T-helper 1 cell treated with Interleukin-12 subunit alpha and Interleukin-12 subunit beta and Interleukin-4 antibody, amounts not matched to agents 30 μg/mL and 1 μg/mL, for 36 hours (primary cell): Measurements from ENCODE around the gene SOCS3.
"Not testable (repeated sequence)": the region's sequence is repeated elsewhere in the genome, so short reads cannot be mapped to it uniquely, and the experiment has no call there.

Experiments
- H3K27ac Mint-ChIP-seq: one replicate; pipeline ENCODE4 v1.8.0; 2021; ENCODE audit warnings: mild to moderate bottlenecking, mixed read lengths
- H3K27me3 Mint-ChIP-seq: one replicate; pipeline ENCODE4 v1.8.0; 2021; ENCODE audit warnings: low read depth, mixed read lengths
- H3K36me3 Mint-ChIP-seq: one replicate; pipeline ENCODE4 v1.8.0; 2021; ENCODE audit warnings: low read depth, mixed read lengths
- H3K4me1 Mint-ChIP-seq: one replicate; pipeline ENCODE4 v1.8.0; 2021; ENCODE audit warnings: low read depth, mixed read lengths
- H3K4me3 Mint-ChIP-seq: one replicate; pipeline ENCODE4 v1.8.0; 2021; ENCODE audit warnings: mild to moderate bottlenecking, moderate library complexity, mixed read lengths
- H3K9me3 Mint-ChIP-seq: one replicate; pipeline ENCODE4 v1.8.0; 2021; ENCODE audit warnings: mixed read lengths

The SOCS3 gene

DNA sequence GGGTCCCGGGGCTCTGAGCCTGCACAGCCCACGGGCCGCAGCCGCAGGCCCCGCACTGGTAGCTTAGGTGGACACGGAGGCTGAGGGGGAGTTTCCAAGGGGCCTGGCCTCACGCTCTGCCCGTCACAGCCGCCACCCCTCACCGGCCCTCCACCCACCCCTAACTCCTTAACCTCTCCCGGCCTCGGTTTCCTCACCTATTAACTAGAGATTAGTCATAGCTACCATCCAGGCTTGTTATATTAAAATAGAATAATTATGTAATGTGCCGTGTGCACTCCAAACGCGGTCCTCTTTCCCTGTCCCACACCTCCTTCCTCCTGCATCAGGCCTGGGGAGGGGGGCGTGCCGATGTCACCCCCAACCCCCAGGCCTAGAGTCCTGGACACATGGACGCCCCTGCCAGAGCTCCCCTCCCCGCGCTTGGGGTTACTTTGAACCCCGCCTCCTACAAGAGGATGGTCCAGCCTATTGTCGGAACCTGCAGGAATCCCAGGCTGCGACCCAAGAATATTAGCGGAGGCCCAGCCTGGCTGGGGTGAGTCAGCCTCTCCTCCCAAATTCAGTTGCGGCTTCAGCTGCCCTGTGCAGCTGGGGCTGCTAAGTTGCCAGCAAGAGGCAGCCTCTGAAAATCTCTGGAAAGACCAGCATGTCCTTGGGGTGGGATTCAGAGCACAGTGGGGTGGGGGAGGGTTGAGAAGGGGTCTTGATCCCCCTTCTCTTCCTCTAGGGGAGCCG, 17.3 kb downstream of the SOCS3 start:
- Mint-ChIP-seq H3K27ac (peak overlapping the region; percentile 89), H3K4me1 (peaks cover 50% of the 10 kb centered on the region), H3K4me3 (peak overlapping the region; percentile 62), H3K27me3 (peaks cover 13% of the 10 kb centered on the region), H3K9me3 (no peaks in the 10 kb centered on the region), H3K36me3 (no peaks in the 10 kb centered on the region)

- H3K4me1 Mint-ChIP-seq = peaks cover 46% of the 10 kb centered on the region
- H3K27me3 Mint-ChIP-seq = peaks cover 16% of the 10 kb centered on the region
- no peaks in the 10 kb centered on the region for H3K9me3 Mint-ChIP-seq
- no peak overlapping the region for H3K27ac Mint-ChIP-seq
- no peaks in the 10 kb centered on the region for H3K36me3 Mint-ChIP-seq
- H3K4me3 Mint-ChIP-seq = peak overlapping the region; percentile 34
Observed at GRCh38 chr17:78341559-78342448, 18.1 kb downstream of the SOCS3 start.

GRCh38 chr17:78340183-78340955, 19.5 kb downstream of the SOCS3 start:
- no peaks in the 10 kb centered on the region for H3K36me3 Mint-ChIP-seq
- H3K9me3 Mint-ChIP-seq = no peaks in the 10 kb centered on the region
- peaks cover 43% of the 10 kb centered on the region for H3K4me1 Mint-ChIP-seq
- peak overlapping the region; percentile 74 for H3K4me3 Mint-ChIP-seq
- H3K27ac Mint-ChIP-seq = peak overlapping the region; percentile 72
- H3K27me3 Mint-ChIP-seq = peaks cover 16% of the 10 kb centered on the region

GRCh38 chr17:78338486-78339259, 21.2 kb downstream of the SOCS3 start:
- Mint-ChIP-seq H3K4me3 (no peak overlapping the region), H3K4me1 (peaks cover 31% of the 10 kb centered on the region), H3K27me3 (peaks cover 16% of the 10 kb centered on the region), H3K9me3 (no peaks in the 10 kb centered on the region), H3K27ac (no peak overlapping the region), H3K36me3 (no peaks in the 10 kb centered on the region)

DNA sequence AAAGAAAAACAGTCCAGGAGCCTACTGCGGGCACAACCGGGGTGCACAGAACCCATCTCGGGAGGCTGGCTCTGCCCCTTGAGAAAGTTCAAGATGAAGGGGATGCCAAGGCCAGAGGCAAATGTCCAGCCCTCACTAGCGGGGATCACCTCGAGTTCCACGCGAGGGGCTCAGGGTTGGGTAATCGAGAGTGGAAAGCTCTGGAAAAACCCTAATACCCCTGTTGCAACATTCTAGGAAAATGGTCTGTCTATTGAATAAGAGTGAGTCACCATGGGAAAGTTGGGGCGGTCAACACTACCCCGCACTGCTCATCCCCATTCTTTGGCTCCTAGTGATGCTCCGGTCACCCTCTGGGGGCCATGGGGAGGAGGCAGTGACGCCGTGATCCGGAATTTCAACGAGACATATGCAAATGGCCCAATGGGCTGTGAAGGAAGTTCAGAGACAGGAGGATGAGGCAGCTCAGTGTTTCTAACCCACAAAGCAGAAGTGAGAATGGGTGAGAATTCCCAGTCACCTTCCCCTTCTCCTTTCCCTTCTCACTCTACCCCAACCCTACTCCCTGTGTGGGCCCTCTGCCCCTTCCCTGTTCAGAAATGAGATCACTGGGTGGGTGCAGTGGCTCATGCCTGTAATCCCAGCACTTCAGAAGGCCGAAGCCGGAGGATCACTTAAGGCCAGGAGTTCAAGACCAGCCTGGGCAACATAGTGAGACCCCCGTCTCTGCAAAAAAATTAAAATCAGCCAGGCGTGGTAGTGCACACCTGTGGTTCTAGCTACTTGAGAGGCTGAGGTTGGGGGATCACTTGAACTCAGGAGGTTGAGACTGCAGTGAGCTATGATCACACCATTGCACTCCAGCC, 22.4 kb downstream of the SOCS3 start:
- Mint-ChIP-seq H3K36me3 (no peaks in the 10 kb centered on the region), H3K9me3 (no peaks in the 10 kb centered on the region), H3K4me3 (no peak overlapping the region), H3K4me1 (peaks cover 28% of the 10 kb centered on the region), H3K27me3 (peaks cover 16% of the 10 kb centered on the region), H3K27ac (no peak overlapping the region)

- H3K27ac Mint-ChIP-seq = no peak overlapping the region
- H3K4me1 Mint-ChIP-seq = peaks cover 23% of the 10 kb centered on the region
- no peaks in the 10 kb centered on the region for H3K9me3 Mint-ChIP-seq
Observed at GRCh38 chr17:78335209-78335608, 24.7 kb downstream of the SOCS3 start.

DNA sequence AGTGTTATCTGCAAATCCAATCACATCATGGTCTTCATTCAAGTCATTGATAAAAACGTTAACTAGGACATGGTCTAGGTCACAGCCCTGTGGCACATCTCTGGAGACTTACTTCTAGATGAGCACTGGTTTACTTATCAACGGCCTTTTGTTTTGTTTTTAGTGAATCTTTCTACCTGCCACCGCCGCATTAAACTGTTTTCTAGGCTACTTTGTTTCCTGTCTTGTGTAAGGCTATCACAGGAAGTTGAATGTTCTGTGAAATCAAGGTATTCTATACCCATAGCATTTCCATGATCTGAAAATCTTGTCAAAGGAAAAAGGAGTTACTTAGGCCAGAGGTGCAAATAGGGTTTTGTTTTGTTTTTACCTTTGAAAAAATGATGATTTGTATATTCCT, 26.9 kb downstream of the SOCS3 start:
- H3K27ac Mint-ChIP-seq = peak overlapping the region; percentile 79

More at GRCh38 chr17:78335209-78335608, 24.7 kb downstream of the SOCS3 start:
- Mint-ChIP-seq H3K36me3 (no peaks in the 10 kb centered on the region), H3K27me3 (peaks cover 8% of the 10 kb centered on the region), H3K4me3 (no peak overlapping the region)

DNA sequence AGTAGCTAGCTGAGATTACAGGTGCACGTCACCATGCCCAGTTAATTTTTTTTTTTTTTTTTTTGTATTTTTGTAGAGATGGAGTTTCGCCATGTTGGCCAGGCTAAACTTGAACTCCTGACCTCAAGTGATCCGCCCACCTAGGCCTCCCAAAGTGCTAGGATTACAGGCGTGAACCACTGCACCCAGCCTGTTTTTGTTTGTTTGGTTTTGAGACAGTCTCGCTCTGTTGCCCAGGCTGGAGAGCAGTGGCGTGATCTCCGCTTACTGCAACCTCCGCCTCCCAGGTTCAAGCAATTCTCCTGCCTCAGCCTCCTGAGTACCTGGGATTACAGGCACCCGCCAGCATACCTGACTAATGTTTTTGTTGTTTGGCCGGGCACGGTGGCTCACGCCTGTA, 28.5 kb downstream of the SOCS3 start:
- H3K4me3 Mint-ChIP-seq, H3K27me3 Mint-ChIP-seq: not testable (repeated sequence)

More for the DNA sequence above, 26.9 kb downstream of the SOCS3 start:
- Mint-ChIP-seq H3K9me3 (no peaks in the 10 kb centered on the region), H3K36me3 (no peaks in the 10 kb centered on the region), H3K27me3 (peaks cover 4% of the 10 kb centered on the region), H3K4me3 (peak overlapping the region; percentile 32), H3K4me1 (peaks cover 19% of the 10 kb centered on the region)

DNA sequence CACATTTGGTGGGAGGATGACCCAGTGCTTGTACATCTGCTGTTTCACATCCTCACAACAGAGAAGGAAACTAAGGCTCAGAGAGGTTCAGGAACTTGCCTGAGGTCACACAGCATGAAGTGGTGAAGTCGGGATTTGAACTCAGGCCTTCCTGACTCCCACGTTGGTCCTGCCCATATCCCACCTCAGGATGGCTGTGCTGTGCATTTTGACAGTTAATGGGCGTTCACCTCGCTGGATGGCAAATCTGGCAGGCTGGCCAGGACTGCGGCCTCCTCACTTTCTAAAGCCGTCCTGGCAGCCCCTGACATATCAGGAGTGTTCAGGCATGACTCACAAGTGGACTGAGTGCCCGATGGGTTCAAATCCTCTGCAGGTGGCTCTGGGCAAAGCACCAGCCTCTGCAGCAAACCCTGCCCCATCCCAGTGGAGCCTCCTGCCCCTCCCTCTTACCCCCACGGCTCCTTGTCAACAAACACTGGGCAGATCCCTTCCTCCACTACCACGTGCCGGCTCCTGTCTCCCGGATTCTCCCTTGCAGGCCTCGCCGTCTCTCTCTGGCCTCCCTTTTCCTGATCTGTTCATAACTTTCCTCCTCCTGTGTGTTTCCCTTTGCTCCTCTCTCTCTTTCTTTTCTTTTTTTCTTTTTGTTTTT, 29.2 kb downstream of the SOCS3 start:
- peak overlapping the region; percentile 58 for H3K27ac Mint-ChIP-seq
- no peak overlapping the region for H3K4me3 Mint-ChIP-seq
- H3K27me3 Mint-ChIP-seq = no peaks in the 10 kb centered on the region
- H3K4me1 Mint-ChIP-seq = peaks cover 18% of the 10 kb centered on the region
- no peaks in the 10 kb centered on the region for H3K36me3 Mint-ChIP-seq
- H3K9me3 Mint-ChIP-seq = no peaks in the 10 kb centered on the region

More for the DNA sequence above, 28.5 kb downstream of the SOCS3 start:
- not testable (repeated sequence) for H3K27ac Mint-ChIP-seq, H3K9me3 Mint-ChIP-seq, H3K36me3 Mint-ChIP-seq
- H3K4me1 Mint-ChIP-seq = peaks cover 18% of the 10 kb centered on the region

DNA sequence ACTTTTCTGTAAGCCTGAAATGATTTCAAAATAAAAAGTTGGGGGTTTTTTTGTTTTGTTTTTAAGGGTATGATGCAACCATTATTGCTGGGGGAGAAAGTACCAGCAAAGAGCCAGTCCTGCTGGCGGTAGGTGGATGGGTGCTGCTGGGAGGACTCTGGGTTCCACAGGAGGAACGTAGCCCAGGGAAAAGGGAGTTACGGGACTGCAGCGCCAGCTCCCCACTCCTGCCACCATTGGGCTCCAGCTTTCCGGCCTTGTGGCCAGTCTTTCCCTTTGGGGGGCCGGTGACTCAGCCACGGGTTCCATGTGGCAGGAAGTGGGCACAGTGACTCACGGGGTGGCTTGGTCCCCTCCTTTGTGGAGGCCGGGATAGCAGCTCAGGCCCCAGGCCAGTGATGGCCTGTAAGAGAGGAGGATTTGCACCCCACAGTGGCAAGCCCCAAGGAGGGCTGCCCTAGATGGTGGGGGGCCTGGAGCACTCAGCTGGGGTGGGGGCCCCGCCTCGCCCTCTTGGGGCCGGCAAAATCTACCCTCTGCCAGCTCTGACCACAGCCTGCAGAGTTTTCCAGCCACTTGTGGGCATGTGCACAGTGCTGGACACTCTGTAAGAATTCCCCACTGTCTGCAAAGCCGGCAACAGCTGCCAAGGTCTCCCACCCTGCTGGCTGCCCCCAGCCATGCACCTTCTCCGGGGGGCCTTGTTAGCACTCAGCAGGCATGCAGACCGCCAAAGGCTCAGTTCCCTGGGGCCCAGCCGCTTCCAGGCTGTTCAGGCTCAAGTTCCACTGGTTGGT, 30.4 kb downstream of the SOCS3 start:
- H3K4me3 Mint-ChIP-seq = no peak overlapping the region
- no peak overlapping the region for H3K27ac Mint-ChIP-seq
- H3K36me3 Mint-ChIP-seq = no peaks in the 10 kb centered on the region
- no peaks in the 10 kb centered on the region for H3K9me3 Mint-ChIP-seq
- no peaks in the 10 kb centered on the region for H3K27me3 Mint-ChIP-seq
- peaks cover 20% of the 10 kb centered on the region for H3K4me1 Mint-ChIP-seq

DNA sequence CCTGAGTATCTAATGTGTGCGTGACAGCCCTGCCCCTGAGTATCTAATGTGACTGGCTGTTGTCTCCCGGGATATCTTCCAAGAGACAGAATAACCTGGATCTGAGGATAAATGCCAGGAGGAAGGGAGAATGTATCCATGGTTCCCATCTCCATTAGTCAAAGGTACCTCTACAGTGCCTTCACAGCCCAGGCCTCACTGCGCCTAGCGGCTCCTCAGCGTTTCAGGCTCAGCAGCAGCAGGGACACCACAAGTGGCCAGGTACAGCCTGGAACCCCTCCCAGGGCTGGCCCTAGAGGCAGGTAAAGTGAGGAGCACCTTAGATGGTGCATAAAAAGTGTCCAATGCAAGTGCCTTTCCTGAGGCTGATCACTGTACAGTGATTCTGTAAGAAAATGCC, 32.0 kb downstream of the SOCS3 start:
- Mint-ChIP-seq H3K9me3 (no peaks in the 10 kb centered on the region), H3K4me3 (no peak overlapping the region), H3K27me3 (no peaks in the 10 kb centered on the region), H3K27ac (no peak overlapping the region), H3K4me1 (peaks cover 21% of the 10 kb centered on the region), H3K36me3 (no peaks in the 10 kb centered on the region)

GRCh38 chr17:78325076-78325687, 34.7 kb downstream of the SOCS3 start:
- Mint-ChIP-seq H3K4me3 (no peak overlapping the region), H3K36me3 (no peaks in the 10 kb centered on the region), H3K27me3 (no peaks in the 10 kb centered on the region), H3K27ac (no peak overlapping the region), H3K9me3 (no peaks in the 10 kb centered on the region), H3K4me1 (peaks cover 15% of the 10 kb centered on the region)
